Liver (tissue), 3 donors: ENCODE measurements around the gene ENC1.

Source experiments
- FOXA1 ChIP-seq: IDR thresholded peaks from 2 replicates; pipeline ENCODE4 v1.6.1; 2016; ENCODE audit warnings: antibody characterized with exemption
- FOXA2 ChIP-seq: IDR thresholded peaks from 2 replicates; pipeline ENCODE4 v1.6.1; 2016; ENCODE audit warnings: antibody characterized with exemption
- GABPA ChIP-seq, 2 donors: IDR thresholded peaks in 1 of 2; conservative IDR thresholded peaks in 1 of 2; 2 replicates each; pipeline ENCODE4 v1.6.1; 2016; ENCODE audit warnings: antibody characterized with exemption in 2 of 2, mild to moderate bottlenecking in 1 of 2, moderate library complexity in 1 of 2
- JUND ChIP-seq, 2 donors: IDR thresholded peaks; 2 replicates each; pipeline ENCODE4 v1.6.1; 2016; ENCODE audit warnings: antibody characterized with exemption in 2 of 2
- TAF1 ChIP-seq: conservative IDR thresholded peaks from 2 replicates; pipeline ENCODE4 v1.6.1; 2016; ENCODE audit warnings: antibody characterized with exemption, mild to moderate bottlenecking
- TF ChIP-seq, protein P1 (sequence below): fragments of 150-350 bp; IDR thresholded peaks from 2 replicates; pipeline ENCODE4 v1.5.1; 2017; ENCODE audit warnings: improper control_type of control experiment, low read depth, low read length; ENCODE audit not compliant: missing input control
- TF ChIP-seq, protein P2 (sequence below): IDR thresholded peaks from 2 replicates; pipeline ENCODE4 v1.6.1; 2016; ENCODE audit warnings: antibody characterized with exemption, mild to moderate bottlenecking
- TF ChIP-seq, protein P3 (sequence below): IDR thresholded peaks from 2 replicates; pipeline ENCODE4 v1.6.1; 2016; ENCODE audit warnings: antibody characterized with exemption
- TF ChIP-seq, protein P4 (sequence below): IDR thresholded peaks from 2 replicates; pipeline ENCODE4 v1.6.1; 2016; ENCODE audit warnings: antibody characterized with exemption
- donor health status: healthy.
- donor health status: healthy.

DNA sequence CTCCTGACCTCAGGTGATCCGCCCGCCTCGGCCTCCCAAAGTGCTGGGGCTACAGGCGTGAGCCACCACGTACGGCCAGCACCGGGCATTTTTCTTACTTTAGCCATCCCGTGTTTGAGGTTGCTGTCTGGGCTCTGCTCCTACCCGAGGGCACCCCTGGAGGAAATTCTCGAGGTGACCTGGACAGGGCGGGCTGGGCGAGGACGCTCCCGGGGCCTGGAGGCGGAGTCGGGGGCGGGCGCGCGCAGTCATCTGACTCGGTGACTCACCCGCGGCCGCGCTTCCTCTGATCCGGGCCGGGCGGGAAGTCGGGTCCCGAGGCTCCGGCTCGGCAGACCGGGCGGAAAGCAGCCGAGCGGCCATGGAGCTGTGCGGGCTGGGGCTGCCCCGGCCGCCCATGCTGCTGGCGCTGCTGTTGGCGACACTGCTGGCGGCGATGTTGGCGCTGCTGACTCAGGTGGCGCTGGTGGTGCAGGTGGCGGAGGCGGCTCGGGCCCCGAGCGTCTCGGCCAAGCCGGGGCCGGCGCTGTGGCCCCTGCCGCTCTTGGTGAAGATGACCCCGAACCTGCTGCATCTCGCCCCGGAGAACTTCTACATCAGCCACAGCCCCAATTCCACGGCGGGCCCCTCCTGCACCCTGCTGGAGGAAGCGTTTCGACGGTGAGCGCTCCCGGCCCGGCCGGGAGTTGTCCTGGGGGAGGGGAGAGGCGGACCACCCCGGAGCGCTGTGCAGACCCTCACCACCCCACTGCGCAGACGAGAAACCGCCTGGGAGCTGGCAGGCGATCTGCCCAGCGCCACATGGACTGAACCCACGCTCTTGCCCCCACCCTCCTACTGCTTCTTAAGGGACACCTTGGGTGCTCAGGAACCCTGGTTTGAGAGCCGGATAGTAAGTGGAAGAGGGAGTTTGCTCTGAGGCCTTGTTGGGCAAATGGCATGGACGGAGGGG, 44.6 kb upstream of the ENC1 start, which contains the start of gene HEXB:
- TF ChIP-seq, protein P1, sequence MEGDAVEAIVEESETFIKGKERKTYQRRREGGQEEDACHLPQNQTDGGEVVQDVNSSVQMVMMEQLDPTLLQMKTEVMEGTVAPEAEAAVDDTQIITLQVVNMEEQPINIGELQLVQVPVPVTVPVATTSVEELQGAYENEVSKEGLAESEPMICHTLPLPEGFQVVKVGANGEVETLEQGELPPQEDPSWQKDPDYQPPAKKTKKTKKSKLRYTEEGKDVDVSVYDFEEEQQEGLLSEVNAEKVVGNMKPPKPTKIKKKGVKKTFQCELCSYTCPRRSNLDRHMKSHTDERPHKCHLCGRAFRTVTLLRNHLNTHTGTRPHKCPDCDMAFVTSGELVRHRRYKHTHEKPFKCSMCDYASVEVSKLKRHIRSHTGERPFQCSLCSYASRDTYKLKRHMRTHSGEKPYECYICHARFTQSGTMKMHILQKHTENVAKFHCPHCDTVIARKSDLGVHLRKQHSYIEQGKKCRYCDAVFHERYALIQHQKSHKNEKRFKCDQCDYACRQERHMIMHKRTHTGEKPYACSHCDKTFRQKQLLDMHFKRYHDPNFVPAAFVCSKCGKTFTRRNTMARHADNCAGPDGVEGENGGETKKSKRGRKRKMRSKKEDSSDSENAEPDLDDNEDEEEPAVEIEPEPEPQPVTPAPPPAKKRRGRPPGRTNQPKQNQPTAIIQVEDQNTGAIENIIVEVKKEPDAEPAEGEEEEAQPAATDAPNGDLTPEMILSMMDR: peak; percentile 9
- peak in 1 of 2 donors; percentile 17 for TF ChIP-seq GABPA (IDR thresholded peaks at IDR 0.05 in 1 of 2, conservative IDR thresholded peaks at IDR 0.05 in 1 of 2)
- TF ChIP-seq JUND (IDR thresholded peaks at IDR 0.05): peak; percentile 91 to 97
- TF ChIP-seq, protein P2, sequence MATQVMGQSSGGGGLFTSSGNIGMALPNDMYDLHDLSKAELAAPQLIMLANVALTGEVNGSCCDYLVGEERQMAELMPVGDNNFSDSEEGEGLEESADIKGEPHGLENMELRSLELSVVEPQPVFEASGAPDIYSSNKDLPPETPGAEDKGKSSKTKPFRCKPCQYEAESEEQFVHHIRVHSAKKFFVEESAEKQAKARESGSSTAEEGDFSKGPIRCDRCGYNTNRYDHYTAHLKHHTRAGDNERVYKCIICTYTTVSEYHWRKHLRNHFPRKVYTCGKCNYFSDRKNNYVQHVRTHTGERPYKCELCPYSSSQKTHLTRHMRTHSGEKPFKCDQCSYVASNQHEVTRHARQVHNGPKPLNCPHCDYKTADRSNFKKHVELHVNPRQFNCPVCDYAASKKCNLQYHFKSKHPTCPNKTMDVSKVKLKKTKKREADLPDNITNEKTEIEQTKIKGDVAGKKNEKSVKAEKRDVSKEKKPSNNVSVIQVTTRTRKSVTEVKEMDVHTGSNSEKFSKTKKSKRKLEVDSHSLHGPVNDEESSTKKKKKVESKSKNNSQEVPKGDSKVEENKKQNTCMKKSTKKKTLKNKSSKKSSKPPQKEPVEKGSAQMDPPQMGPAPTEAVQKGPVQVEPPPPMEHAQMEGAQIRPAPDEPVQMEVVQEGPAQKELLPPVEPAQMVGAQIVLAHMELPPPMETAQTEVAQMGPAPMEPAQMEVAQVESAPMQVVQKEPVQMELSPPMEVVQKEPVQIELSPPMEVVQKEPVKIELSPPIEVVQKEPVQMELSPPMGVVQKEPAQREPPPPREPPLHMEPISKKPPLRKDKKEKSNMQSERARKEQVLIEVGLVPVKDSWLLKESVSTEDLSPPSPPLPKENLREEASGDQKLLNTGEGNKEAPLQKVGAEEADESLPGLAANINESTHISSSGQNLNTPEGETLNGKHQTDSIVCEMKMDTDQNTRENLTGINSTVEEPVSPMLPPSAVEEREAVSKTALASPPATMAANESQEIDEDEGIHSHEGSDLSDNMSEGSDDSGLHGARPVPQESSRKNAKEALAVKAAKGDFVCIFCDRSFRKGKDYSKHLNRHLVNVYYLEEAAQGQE: no peak
- TF ChIP-seq, protein P3, sequence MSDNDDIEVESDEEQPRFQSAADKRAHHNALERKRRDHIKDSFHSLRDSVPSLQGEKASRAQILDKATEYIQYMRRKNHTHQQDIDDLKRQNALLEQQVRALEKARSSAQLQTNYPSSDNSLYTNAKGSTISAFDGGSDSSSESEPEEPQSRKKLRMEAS: no peak
- TF ChIP-seq TAF1: no peak
- TF ChIP-seq, protein P4, sequence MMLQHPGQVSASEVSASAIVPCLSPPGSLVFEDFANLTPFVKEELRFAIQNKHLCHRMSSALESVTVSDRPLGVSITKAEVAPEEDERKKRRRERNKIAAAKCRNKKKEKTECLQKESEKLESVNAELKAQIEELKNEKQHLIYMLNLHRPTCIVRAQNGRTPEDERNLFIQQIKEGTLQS: peak; percentile 78
- TF ChIP-seq FOXA1: no peak
- TF ChIP-seq FOXA2: no peak
